ENCODE results near the gene TMEM8B. TPM values are rescaled to one million over a fixed set of nuclear protein-coding genes. Genes with fewer than 3 reads are reported as not detected.
A peak's percentile ranks its signal among the peaks of the same experiment; 100 is the strongest.
"Not testable (repeated sequence)": the region's sequence is repeated elsewhere in the genome, so short reads cannot be mapped to it uniquely, and the experiment has no call there.

TMEM8B gene
- total RNA-seq, 1 experiment from 2014 or later, result 2.0 TPM

DNA sequence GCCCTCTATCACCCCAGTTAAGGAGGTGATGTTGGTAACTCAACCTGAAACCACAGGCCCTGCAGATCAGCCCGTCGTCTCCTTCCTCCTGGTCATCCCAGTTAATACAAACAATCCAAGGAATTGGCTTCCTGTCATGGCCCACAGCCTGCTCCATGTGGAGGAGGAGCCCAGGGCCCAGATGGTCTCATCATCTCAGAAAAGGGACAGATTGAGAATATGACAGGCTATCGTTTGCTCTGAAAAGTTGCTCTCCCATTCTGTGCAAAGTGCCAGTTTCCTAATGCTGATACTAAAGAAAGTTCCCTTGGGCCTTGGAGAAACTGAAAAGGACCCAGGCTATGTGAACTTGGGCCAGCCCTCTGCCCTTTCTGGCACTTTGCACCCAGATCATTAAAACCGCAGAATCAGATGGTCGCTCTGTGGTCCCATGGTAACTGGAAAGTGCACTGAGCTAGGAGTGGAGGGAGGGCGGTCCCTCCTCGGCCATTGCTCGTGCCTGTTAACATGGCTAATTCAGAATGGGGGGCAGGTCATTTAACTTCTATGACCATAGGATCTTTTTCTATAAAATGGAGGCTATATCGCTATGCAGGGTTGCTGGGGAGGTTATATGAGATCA is 79.6 kb downstream of the TMEM8B start:
- peak; percentile 36 for DNase-seq
- no peaks in the 10 kb centered on the region for H3K27me3 ChIP-seq (ENCODE audit: control insufficient read depth, insufficient read depth, low read length)
- no peak overlapping the region for H3K4me3 ChIP-seq (ENCODE audit: insufficient read depth, low read depth, low read length)
- no peaks in the 10 kb centered on the region for H3K36me3 ChIP-seq (replicated peaks; ENCODE audit: control insufficient read depth, insufficient read depth, low read length)

DNA sequence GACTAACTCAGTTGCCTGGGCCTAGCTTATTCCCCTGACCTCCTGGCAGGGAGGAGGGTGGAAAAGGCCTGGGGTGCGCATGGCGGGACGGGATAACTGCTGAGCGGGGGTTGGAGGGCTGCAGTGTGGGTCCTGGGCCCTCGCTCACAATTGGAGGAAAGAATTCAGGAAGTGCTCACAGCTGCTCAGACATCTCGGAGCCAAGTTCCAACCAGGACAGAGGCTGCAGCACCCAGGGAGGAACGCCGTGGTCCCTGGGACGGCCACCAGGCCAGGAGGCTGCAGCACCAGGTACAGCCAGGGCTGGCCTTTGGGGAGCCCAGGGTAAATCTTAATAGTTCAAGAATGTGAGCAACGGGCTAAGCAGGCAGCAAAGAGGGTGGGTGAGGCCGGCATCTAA is 80.2 kb downstream of the TMEM8B start, which contains the start of gene SPAAR:
Gene SPAAR (plus strand): TSS at position 217 of the 400 bp plus-strand sequence. CDS start 974 bp downstream, outside the sequence.
- no peaks in the 10 kb centered on the region for H3K36me3 ChIP-seq (replicated peaks; ENCODE audit: control insufficient read depth, insufficient read depth, low read length)
- no peaks in the 10 kb centered on the region for H3K27me3 ChIP-seq (ENCODE audit: control insufficient read depth, insufficient read depth, low read length)
- DNase-seq, result peak; percentile 52
- no peak within 1 kb of the TSS for H3K4me3 ChIP-seq (ENCODE audit: insufficient read depth, low read depth, low read length)

DNA sequence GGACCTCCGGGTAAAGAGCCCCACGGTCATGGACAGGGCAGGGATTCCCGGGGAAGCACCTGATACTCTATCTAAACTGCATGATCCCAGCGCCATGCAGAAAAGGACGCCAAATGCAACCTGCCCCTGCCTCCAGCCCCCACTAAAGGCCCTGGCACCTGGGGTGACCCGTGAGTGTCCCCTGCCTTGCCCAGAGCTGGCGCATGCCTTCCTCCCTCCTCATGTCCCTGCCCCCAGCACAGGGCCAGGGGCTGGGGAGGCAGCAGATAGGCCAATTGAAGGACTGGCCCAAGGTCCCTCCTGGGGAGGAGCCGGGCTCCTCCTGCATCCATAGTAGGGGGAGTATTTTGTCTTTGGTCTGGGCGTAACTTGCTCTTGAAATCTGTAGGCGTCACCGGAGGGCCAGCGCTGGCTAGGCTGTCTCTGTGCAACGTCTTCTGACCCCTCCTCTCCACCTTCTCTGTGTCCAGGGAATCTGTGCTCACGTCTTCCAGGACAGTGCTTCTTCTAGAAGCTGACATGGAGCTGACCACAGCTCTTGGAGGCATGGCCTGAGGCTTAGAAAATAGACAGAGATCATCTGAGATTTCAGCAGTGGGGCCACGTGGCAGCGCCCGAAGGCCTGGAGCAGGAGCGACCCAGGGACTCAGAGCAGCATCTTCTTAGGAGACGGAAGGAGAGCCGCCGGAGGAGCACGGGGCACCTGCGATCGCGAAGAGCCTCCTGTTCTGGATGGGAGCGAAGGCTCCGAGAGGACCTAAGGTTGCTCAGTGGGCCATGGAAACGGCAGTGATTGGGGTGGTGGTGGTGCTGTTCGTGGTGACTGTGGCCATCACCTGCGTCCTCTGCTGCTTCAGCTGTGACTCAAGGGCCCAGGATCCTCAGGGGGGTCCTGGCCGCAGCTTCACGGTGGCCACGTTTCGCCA is 80.9 kb downstream of the TMEM8B start:
- Histone ChIP-seq H3K36me3 (replicated peaks; ENCODE audit: control insufficient read depth, insufficient read depth, low read length) (no peaks in the 10 kb centered on the region), H3K27me3 (ENCODE audit: control insufficient read depth, insufficient read depth, low read length) (no peaks in the 10 kb centered on the region), H3K4me3 (ENCODE audit: insufficient read depth, low read depth, low read length) (no peak overlapping the region)
- DNase-seq, result peak; percentile 60

DNA sequence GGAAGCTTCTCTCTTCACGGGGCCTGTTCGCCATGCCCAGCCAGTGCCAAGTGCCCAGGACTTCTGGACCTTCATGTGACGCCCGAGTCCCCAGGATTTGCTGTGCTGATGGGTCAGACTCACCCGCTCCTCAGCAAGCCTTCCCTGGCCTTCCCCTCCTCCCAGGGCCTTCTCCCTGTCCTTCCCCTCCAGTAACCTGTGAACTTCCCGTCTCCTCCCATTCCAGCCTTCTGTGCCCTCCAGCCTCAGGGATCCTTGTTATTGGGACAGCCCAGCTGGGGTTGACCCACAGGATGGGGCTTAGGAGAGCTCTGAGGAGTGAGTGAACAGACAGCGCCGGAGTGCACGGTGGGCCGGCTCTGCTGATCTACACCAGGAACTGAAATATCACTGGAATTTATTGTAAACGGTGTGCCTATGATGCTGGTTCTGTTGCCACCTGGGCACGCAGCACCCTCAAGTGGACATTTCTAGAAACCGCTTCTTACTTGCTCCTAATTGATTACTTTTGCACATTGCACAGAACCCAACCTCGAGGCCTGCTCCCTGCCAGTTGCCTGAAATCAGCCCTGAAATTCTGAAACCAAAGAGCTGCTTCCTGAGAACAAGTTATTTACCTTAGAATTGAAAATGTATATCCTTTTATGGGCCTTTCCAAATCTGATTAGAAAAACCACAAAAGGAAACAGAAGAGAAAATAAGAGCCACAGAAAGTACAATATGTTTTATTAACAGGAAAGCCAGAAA is 81.8 kb downstream of the TMEM8B start:
- H3K4me3 ChIP-seq (ENCODE audit: insufficient read depth, low read depth, low read length), result no peak overlapping the region
- DNase-seq, result peak; percentile 75
- no peaks in the 10 kb centered on the region for H3K36me3 ChIP-seq (replicated peaks; ENCODE audit: control insufficient read depth, insufficient read depth, low read length)

DNA sequence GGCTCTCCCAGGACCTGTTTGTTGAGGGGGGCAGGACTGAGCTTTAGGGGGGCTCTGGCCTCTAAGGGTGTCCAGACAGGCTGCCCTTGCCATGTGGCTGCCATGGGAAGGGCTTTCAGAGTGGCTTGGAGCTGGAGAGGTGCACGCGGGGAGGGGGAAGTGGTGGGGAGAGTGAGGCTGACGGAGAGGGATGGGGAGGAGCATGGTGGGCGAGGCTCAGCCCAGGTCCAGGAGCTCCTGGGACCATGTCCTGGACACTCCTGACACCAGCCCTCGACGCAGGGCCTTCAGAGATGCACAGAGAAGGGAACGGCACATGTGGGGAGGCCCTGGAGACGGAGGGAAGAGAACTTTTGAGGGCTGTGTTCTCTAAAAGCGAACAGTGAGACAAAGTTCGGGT is 82.7 kb downstream of the TMEM8B start:
- H3K4me3 ChIP-seq (ENCODE audit: insufficient read depth, low read depth, low read length), result no peak overlapping the region
- no peak for DNase-seq
- no peaks in the 10 kb centered on the region for H3K36me3 ChIP-seq (replicated peaks; ENCODE audit: control insufficient read depth, insufficient read depth, low read length)

More for the DNA sequence above, 81.8 kb downstream of the TMEM8B start:
- no peaks in the 10 kb centered on the region for H3K27me3 ChIP-seq (ENCODE audit: control insufficient read depth, insufficient read depth, low read length)

DNA sequence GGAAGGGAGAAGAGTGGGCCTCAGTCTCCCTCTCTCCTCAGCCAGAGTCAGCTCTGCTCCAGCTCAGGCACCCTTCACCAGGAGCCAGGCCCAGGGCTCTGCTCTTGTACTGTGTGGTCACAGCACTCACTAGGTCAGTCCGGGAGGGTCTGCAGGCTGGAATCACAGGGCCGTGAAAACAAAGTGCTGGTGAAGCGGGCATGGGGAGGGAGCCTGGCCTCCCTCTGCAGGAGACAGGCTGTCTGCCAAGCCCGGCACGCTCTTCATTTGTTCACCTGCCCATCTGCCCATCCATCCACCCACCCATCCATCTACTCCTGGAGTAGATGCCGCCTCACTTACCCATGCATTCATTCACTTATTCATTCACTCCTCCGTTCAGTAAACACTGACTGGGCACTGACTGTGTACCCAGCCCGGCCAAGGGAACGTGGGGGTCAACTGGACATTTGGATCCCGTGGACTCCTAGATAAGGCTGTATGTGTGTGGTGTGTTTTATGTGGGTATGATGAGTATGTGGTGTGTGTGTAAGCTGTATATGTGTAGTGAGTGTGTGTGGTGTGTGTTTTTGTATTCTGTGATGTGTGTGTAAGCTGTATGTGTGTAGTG is 83.9 kb downstream of the TMEM8B start:
- Histone ChIP-seq H3K36me3 (replicated peaks; ENCODE audit: control insufficient read depth, insufficient read depth, low read length) (no peaks in the 10 kb centered on the region), H3K4me3 (ENCODE audit: insufficient read depth, low read depth, low read length) (no peak overlapping the region), H3K27me3 (ENCODE audit: control insufficient read depth, insufficient read depth, low read length) (no peaks in the 10 kb centered on the region)
- DNase-seq, result no peak

More for the DNA sequence above, 82.7 kb downstream of the TMEM8B start:
- no peaks in the 10 kb centered on the region for H3K27me3 ChIP-seq (ENCODE audit: control insufficient read depth, insufficient read depth, low read length)

DNA sequence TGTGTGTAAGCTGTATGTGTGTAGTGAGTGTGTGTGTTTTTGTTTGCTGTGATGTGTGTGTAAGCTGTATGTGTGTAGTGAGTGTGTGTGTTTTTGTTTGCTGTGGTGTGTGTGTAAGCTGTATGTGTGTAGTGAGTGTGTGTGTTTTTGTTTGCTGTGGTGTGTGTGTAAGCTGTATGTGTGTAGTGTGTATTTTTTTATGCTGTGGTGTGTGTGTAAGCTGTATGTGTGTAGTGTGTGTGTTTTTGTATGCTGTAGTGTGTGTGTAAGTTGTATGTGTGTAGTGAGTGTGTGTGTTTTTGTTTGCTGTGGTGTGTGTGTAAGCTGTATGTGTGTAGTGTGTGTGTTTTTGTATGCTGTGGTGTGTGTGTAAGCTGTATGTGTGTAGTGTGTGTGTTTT is 84.4 kb downstream of the TMEM8B start:
- H3K4me3 ChIP-seq (ENCODE audit: insufficient read depth, low read depth, low read length); H3K27me3 ChIP-seq (ENCODE audit: control insufficient read depth, insufficient read depth, low read length); DNase-seq; H3K36me3 ChIP-seq (replicated peaks; ENCODE audit: control insufficient read depth, insufficient read depth, low read length): not testable (repeated sequence)

DNA sequence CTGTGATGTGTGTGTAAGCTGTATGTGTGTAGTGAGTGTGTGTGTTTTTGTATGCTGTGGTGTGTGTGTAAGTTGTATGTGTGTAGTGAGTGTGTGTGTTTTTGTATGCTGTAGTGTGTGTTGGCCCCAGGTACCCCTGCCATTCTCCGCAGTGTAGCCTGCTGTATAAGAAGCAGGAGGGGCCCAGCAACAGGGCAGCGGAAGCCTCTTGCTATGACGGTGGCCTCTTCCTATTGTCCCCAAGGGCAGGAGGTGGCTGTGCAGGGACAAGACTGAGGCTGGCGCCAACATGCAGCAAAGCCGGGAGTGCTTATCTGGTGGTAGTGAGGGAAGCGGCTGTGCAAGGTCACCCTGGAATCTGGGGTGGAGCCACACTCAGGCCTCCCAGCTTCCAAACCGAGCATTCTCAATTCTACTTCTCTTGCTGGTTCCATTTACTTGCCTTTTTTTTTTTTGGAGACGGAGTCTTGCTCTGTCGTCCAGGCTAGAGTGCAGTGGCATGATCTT is 85.3 kb downstream of the TMEM8B start:
- Histone ChIP-seq H3K27me3 (ENCODE audit: control insufficient read depth, insufficient read depth, low read length) (no peaks in the 10 kb centered on the region), H3K36me3 (replicated peaks; ENCODE audit: control insufficient read depth, insufficient read depth, low read length) (no peaks in the 10 kb centered on the region), H3K4me3 (ENCODE audit: insufficient read depth, low read depth, low read length) (no peak overlapping the region)
- DNase-seq, result peak; percentile 52

Other genes starting within 250 kb of the TMEM8B start
- 6.0 and 11.9 TPM in 2 replicates for gene TESK1, start 224.0 kb upstream of the TMEM8B start, total RNA-seq (2014; rRNA removed; shearing (Covaris generic))
- gene CD72, start 210.8 kb upstream of the TMEM8B start, total RNA-seq (2014; rRNA removed; shearing (Covaris generic)), result 1.9 and 4.6 TPM in 2 replicates
- 0.69 and 2.3 TPM in 2 replicates for gene SIT1, start 178.3 kb upstream of the TMEM8B start, total RNA-seq (2014; rRNA removed; shearing (Covaris generic))
- gene RMRP, start 171.2 kb upstream of the TMEM8B start, total RNA-seq (2014; rRNA removed; shearing (Covaris generic)), result 10,629 and 14,347 TPM in 2 replicates
- gene CCDC107, start 170.9 kb upstream of the TMEM8B start, total RNA-seq (2014; rRNA removed; shearing (Covaris generic)), result 4.1 and 9.3 TPM in 2 replicates
- gene ARHGEF39, start 164.0 kb upstream of the TMEM8B start, total RNA-seq (2014; rRNA removed; shearing (Covaris generic)), result 17.4 and 21.4 TPM in 2 replicates
- 0.78 TPM in 1 of 2 replicates, not detected in the other for gene CA9, start 155.3 kb upstream of the TMEM8B start, total RNA-seq (2014; rRNA removed; shearing (Covaris generic))
- 117 and 129 TPM in 2 replicates for gene TPM2, start 139.3 kb upstream of the TMEM8B start, total RNA-seq (2014; rRNA removed; shearing (Covaris generic))
- gene TLN1, start 97.0 kb upstream of the TMEM8B start, total RNA-seq (2014; rRNA removed; shearing (Covaris generic)), result 91.2 and 106 TPM in 2 replicates
- 26.0 and 28.6 TPM in 2 replicates for gene CREB3, start 96.6 kb upstream of the TMEM8B start, total RNA-seq (2014; rRNA removed; shearing (Covaris generic))
- 75.2 and 85.5 TPM in 2 replicates for gene GBA2, start 80.0 kb upstream of the TMEM8B start, total RNA-seq (2014; rRNA removed; shearing (Covaris generic))
- 14.4 and 16.4 TPM in 2 replicates for gene RGP1, start 79.9 kb upstream of the TMEM8B start, total RNA-seq (2014; rRNA removed; shearing (Covaris generic))
- not detected in 2 replicates for gene MSMP, start 75.0 kb upstream of the TMEM8B start, total RNA-seq (2014; rRNA removed; shearing (Covaris generic))
- gene NPR2, start 37.6 kb upstream of the TMEM8B start, total RNA-seq (2014; rRNA removed; shearing (Covaris generic)), result 6.4 and 7.5 TPM in 2 replicates
- 0.15 and 0.55 TPM in 2 replicates for gene SPAG8, start 17.0 kb upstream of the TMEM8B start, total RNA-seq (2014; rRNA removed; shearing (Covaris generic))
- 46.9 and 53.8 TPM in 2 replicates for gene HINT2, start 14.2 kb upstream of the TMEM8B start, total RNA-seq (2014; rRNA removed; shearing (Covaris generic))
- not detected in 2 replicates for gene FAM221B, start 496 bp upstream of the TMEM8B start, total RNA-seq (2014; rRNA removed; shearing (Covaris generic))
- not detected in 2 replicates for gene OR13J1, start 41.2 kb downstream of the TMEM8B start, total RNA-seq (2014; rRNA removed; shearing (Covaris generic))
- gene HRCT1, start 77.0 kb downstream of the TMEM8B start, total RNA-seq (2014; rRNA removed; shearing (Covaris generic)), result 0.21 TPM in 1 of 2 replicates, not detected in the other
- gene SPAAR, start 80.3 kb downstream of the TMEM8B start, total RNA-seq (2014; rRNA removed; shearing (Covaris generic)), result 0.07 TPM in 1 of 2 replicates, not detected in the other
- not detected in 2 replicates for gene OR2S2, start 128.9 kb downstream of the TMEM8B start, total RNA-seq (2014; rRNA removed; shearing (Covaris generic))
- gene RECK, start 207.7 kb downstream of the TMEM8B start, total RNA-seq (2014; rRNA removed; shearing (Covaris generic)), result 11.7 and 16.1 TPM in 2 replicates